CD4-positive, alpha-beta T cell treated with Interleukin-15 for 4 hours (primary cell): Measurements from ENCODE around the gene CAPZA1.

ENCODE experiments used
- DNase-seq: peaks from one replicate; pipeline ENCODE4 v3.0.0-alpha.2; 2020; ENCODE audit warnings: low spot score

Gene CAPZA1

GRCh38 chr1:112677501-112677900 is 57.9 kb downstream of the CAPZA1 start:
- DNase-seq, result no peak

- no peak for DNase-seq
Measured at GRCh38 chr1:112678605-112679004, 59.0 kb downstream of the CAPZA1 start.

GRCh38 chr1:112685913-112686312 is 66.3 kb downstream of the CAPZA1 start:
- DNase-seq, result no peak

DNA sequence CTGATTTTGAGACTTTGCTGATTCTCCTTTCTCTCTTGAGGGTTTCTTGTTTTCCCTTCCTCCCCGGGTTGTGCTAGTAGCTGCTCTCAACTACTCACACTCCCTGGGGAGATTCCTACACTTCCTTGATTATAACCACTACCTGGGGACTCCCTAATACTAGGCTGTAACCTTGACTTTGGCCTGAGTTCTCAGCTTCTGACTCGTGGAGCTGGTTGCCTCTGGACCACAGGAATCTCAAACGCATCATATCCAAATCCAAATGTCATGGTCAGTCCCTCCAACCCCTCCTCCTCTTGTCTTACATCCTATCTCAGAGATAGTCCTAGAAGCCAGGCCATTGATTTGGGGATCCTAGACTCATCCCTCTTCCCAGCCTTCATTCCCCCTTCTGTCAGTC is 66.8 kb downstream of the CAPZA1 start:
- no peak for DNase-seq

DNA sequence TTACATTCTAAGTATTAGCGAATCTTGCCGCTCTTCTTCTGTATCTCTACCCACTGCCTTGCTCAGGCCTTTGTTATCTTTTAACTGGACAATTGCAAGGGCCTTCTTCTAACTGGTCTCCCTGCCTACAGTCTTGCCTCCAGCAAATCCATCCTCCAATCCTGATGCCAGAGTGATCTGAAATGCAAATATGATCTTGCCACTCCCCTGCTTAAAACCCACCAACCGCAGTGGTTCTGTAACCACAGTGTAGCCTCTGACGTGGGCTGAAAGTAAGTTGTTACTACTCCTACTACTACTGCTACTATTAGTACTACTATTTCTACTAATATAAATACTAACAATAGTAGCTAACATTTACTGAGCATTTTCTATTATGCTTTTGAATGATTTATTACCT is 67.2 kb downstream of the CAPZA1 start:
- no peak for DNase-seq

GRCh38 chr1:112687361-112687760 is 67.7 kb downstream of the CAPZA1 start:
- DNase-seq, result no peak

DNA sequence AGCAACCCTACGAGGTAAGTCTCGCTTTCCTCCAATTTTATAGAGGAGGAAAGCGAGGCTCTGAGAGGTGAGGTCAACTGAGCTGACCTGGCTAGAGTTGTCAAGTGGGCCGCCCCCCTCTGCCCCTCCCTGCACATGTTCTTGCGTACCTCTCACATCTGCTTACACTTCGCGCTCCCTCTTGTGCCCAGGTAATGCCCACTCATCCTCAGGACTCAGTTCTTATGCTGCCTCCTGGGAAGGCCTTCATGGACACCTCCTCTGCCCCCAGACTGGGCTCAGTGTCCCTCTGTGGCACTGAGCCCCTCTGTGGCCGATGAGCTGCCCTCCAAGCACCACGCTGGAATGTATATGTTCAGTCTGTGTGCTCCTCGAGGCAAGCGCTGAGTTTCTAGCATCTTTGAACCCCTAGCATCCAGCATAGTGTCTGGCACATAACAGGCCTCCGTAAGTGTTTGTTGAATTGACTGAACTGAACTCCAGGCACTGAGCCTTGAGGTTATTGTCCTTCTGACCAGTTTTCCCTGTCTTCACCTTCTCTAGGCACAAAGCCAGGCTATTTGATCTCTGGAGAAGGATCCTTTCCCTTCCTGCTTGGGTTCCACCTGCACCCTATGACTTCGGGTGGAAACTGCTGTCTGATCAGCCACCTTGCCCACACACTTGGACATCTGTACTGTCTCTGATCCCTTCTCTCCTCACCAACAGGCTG is 68.3 kb downstream of the CAPZA1 start:
- no peak for DNase-seq

DNA sequence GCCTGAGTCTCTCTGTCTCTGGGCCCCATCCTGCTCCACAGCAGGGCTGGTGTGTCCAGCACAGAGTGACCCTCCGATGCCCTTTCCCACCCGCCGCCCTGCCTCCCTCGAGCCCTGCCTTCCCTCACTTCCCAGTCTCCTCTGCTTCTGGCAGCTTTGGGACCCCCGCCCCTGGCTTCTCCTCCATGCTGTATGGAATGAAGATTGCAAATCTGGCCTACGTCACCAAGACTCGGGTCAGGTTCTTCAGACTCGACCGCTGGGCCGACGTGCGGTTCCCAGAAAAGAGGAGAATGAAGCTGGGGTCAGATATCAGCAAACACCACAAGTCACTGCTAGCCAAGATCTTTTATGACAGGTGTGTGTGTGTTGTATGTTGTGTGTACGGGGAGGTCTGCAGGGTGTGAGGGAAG is 69.2 kb downstream of the CAPZA1 start:
- no peak for DNase-seq

DNA sequence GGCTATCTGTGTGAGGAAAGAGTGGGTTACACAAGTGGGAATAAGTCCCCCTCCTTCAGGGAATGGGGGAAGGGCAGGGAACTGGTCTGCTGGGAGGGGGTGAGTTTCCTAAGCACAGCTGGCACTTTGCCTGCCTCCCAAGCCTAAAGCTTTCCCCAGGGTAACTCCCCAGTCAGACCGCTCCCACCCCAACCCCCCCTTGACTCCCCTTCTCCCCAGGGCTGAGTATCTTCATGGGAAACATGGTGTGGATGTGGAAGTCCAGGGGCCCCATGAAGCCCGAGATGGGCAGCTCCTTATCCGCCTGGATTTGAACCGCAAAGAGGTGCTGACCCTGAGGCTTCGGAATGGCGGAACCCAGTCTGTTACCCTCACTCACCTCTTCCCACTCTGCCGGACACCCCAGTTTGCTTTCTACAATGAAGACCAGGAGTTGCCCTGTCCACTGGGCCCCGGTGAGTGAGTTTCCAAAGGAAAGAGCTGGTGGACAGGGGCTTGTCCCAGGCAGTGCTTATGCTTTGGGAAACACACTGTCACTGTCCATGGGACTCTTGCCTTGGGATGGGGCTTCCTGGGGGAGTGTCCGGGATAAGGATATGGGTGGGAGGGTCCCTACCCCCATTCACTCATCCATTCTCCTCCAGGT is 69.7 kb downstream of the CAPZA1 start:
- no peak for DNase-seq

DNA sequence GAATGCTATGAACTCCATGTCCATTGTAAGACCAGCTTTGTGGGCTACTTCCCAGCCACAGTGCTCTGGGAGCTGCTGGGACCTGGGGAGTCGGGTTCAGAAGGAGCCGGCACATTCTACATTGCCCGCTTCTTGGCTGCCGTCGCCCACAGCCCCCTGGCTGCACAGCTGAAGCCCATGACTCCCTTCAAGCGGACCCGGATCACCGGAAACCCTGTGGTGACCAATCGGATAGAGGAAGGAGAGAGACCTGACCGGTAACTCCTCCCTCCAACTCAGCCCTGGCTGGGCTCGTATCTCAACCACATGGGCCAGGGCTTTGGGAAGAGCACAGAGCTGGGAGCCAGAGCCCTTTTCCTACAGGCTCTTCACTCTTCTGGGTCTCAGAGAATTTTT is 70.2 kb downstream of the CAPZA1 start:
- no peak for DNase-seq

GRCh38 chr1:112692681-112693080 is 73.0 kb downstream of the CAPZA1 start:
- no peak for DNase-seq

DNA sequence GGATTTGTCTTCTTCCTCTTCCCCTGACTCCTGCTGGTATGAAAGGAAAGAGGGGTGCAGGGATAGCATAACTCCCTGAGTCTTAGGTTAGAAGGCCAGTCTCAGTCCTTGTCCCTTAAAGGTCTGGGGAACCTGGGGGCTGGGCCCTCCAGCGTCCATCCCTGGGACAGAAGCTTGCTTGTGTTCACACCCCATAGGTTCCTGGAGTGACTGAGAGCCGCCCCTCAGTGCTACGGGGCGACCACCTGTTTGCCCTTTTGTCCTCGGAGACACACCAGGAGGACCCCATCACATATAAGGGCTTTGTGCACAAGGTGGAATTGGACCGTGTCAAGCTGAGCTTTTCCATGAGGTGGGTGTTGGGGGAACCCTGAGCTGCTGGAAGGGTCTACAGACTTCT is 74.2 kb downstream of the CAPZA1 start:
- DNase-seq, result no peak

GRCh38 chr1:112694363-112694929 is 74.8 kb downstream of the CAPZA1 start:
- DNase-seq, result no peak

- DNase-seq, result no peak
Measured at GRCh38 chr1:112695276-112695675, 75.6 kb downstream of the CAPZA1 start.

DNA sequence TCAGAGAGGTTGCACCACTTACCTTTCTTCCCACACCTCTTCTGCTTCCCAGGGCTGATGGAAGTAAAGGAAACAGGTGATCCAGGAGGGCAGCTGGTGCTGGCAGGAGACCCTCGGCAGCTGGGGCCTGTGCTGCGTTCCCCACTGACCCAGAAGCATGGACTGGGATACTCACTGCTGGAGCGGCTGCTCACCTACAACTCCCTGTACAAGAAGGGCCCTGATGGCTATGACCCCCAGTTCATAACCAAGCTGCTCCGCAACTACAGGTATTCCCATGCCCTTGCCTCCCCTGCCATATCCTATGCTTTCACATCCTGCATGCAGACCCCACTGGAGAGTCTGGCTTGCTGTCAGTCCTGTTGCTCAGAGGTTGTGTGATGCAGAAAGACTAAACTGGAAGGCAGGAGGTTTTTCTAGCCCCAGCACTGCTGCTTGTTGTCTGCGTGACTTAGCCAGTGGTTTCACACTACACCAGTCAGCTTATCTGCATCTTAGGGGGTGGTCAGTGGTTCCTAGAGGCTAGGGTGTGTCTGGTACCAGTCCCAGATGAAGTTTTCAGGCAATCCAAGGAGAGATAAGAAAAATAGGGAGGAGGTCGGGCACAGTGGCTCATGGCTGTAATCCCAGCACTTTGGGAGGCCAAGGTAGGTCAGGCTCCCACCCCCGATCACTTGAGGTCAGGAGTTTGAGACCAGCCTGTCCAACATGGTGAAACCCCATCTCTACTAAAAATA is 77.1 kb downstream of the CAPZA1 start:
- DNase-seq, result no peak

- no peak for DNase-seq
Measured at GRCh38 chr1:112697781-112698201, 78.2 kb downstream of the CAPZA1 start.

DNA sequence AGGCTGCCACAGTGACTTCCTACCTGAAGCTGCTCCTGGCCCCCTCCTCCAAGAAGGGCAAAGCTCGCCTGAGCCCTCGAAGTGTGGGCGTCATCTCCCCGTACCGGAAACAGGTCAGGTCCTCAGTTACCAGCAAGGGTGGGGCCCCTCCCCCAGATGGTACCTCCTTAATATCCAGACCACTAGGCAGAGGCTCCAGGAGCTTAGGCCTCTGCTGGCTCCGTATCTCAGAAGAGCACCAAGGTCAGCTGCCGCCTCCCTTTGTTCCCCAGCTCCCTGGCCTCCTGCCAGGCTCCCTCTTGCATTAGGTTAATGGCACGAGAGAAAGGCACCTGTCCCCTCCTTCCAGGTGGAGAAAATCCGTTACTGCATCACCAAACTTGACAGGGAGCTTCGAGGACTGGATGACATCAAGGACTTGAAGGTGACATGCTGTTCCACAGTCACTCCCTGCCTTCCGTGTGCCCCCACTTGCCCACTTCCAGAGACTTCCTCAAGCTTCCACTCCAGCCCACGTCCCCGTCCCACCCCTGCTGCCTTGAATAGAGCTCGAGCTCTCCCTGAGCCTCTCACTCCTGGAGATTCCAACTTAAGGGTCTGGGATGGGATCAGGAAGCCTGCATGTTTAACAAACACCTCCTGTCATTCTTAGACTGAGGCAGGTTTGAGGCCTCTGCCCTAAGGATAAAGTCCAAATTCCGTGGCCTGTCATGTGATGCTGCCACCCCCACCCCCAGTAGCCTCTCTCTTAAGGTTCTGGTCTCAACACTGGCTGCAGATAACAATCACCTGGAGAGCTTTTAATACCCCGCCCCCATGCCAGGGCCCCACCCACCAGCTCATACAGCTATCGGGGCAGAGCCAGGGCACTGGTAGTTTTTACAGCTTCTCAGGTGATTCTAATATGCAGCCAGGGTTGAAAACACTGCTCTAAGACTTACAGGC is 79.0 kb downstream of the CAPZA1 start:
- DNase-seq, result no peak

DNA sequence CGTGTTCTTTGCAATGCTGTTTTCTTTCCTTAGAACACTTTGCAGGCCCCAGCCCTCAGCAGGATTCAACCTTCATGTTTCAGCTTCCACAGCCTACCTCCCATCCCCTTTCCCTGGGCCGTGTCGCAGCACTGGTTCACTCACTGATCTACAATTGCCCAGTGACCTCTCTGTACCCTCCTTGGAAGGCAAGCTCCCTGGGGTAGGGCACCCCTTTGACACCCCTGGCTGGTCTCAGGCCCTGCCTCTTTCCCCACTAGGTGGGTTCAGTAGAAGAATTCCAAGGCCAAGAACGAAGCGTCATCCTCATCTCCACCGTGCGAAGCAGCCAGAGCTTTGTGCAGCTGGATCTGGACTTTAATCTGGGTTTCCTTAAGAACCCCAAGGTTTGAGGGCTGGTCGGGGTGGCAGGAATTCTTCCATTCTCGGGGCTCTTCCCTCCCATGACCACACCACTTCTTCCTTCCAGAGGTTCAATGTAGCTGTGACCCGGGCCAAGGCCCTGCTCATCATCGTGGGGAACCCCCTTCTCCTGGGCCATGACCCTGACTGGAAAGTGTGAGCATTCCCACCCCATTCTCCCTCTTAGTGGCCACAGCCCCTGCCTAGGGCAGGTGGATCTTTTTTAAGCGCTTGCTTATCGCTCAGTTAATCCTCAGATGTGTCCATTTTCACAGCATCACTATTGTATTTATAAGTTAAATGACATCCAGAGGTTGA is 80.0 kb downstream of the CAPZA1 start:
- DNase-seq, result no peak

GRCh38 chr1:112700290-112701226 is 80.9 kb downstream of the CAPZA1 start:
- DNase-seq, result peak; percentile 70
